SIG-M5 treated with dmso at 0.1 percent for 504 hours (cell line): ENCODE data around the gene TEX28.
"Not testable (repeated sequence)": the region's sequence is repeated elsewhere in the genome, so short reads cannot be mapped to it uniquely, and the experiment has no call there.

Experiments used
- DNase-seq: peaks from one replicate; lab custom pipeline; 2025; ENCODE audit not compliant: unreplicated experiment; lab: John Stamatoyannopoulos, UW

TEX28 gene

DNA sequence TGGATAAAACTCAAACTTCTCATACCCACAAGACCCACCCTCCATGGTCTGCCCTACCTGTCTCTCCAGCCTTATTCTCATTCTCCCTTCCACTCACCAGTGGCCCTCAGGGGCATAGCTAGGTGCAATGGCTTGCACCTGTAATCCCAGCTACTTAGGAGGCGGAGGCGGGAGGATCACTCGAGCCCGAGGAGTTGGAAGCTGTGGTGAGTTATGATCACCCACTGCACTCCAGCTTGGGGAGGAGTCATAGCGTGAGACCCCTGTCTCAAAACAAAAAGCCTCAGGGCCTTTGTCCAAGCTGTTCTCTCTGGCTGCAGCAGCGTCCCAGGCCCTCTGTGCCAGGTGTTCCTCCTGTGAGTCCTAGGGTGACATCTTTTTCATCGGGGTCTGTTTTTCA is 17.2 kb upstream of the TEX28 start:
- DNase-seq: no peak

DNA sequence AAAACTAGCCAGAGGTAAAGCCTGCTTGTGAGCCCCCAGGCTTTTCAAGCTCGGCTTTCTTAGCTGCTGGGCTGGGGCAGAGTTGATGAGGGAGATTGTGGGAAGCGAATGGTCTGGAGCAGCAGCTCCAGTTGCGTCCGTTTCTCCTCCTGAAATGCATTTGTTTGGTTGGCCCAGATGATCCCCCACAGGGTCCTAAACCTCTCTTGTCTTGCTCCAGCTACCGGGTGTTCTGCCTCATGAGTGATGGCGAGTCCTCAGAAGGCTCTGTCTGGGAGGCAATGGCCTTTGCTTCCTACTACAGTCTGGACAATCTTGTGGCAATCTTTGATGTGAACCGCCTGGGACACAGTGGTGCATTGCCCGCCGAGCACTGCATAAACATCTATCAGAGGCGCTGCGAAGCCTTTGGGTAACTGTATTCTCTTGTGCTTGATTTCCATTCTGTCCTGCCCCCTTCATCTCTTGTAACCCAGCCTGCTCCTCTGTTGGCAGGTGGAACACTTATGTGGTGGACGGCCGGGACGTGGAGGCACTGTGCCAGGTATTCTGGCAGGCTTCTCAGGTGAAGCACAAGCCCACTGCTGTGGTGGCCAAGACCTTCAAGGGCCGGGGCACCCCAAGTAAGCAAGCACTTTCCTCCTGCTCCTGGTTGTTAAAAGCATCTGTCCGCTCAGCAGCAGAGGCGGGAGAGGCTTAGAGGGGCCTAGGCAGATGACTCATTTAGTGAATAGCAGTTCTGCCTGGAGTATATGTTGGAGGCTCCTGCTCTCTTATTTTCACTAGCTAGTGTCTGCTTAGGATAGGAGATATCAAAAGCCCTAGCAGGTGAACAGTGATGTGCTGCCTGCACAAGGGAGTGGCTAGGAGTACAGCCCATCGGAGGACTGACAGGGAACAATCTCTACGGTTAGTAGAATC is 16.0 kb upstream of the TEX28 start:
- no peak for DNase-seq

DNA sequence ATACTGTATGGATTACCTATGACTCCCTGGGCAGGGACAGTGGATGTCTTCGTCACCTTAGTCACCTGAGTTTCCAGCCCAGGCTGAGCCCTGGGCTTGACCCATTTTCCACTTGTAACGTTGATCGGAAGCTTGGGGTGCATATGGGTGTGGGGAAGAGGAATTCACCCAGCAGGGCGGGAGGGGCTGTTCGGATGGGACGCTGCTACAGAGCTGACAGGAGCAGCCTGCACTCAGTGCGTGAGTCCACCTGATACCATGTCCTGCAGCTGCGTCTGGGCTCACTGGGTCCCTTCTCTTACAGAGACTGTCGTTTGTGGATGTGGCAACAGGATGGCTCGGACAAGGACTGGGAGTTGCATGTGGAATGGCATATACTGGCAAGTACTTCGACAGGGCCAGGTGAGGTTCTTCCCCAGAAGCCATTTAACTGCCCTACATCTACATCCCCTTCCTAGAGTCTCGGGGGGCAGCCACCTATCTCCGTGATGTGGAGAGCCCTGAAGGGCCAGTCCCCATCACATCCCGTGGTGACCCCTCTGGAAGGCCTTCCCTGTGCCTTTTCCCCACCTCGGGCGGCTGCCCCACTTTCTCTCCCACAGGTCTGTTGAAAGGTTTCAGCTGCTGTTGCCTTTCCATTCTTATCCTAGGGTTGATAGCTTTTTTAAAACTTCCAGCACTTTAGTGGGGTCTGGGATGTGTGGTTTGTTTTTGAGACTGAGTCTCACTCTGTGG is 14.3 kb upstream of the TEX28 start:
- DNase-seq: no peak

DNA sequence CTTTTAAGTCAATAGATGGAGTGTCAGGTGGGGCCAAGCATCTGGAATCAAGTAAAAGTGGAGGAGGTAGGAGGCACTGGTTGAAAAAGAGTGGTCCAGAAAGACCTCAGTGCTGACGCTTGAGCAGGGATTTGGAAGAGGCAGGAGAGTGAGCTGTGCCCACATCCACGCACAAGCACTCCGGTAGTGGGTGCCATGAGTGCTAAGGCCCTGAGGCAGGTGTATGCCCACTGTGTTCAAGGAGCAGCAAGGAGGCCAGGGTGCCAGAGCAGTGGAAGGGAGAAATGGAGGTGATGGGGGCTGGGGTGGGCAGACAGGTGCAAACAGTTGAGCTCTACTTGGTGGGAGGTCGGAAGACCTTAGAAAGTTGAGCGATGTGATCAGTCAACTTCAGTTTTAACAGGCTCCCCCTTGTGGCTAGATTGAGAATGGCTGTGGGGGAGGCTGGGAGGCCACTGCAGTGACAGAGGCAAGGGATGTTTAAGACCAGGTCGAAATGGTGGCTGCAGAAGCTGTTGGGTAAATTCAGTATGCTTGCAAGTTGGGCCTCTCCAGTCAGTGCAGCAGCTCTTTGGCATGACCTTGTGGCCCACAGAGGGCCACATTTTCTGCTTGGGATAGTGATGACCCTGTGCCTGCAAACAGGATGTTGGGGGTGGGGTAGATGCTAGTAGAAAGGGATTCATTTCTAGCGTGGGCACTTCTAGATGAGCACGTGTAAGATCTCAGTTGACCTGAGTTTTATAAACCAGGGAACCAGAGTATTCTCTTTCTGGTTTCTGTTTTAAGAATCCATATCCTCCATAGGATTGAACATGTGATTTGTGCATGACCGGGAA is 13.4 kb upstream of the TEX28 start:
- DNase-seq: peak; percentile 40

DNA sequence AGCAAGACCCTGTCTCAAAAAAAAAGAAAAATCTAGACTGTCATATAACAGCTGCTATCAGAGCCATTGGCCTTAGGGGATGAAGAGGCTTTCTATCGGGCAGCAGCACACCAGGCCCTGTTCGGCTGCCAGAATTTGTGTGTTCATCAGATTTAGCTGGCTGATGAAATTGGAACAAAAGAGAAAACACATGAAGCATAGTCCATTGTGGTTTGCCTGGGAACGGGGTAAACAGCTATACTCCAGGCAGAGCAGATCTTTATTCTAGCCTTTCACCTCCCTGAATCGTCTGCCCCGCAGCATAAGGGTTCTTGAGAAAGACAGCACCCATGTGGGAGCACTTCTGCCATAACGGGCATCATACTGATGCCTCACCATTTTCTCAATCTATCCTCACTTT is 12.3 kb upstream of the TEX28 start:
- DNase-seq: no peak

DNA sequence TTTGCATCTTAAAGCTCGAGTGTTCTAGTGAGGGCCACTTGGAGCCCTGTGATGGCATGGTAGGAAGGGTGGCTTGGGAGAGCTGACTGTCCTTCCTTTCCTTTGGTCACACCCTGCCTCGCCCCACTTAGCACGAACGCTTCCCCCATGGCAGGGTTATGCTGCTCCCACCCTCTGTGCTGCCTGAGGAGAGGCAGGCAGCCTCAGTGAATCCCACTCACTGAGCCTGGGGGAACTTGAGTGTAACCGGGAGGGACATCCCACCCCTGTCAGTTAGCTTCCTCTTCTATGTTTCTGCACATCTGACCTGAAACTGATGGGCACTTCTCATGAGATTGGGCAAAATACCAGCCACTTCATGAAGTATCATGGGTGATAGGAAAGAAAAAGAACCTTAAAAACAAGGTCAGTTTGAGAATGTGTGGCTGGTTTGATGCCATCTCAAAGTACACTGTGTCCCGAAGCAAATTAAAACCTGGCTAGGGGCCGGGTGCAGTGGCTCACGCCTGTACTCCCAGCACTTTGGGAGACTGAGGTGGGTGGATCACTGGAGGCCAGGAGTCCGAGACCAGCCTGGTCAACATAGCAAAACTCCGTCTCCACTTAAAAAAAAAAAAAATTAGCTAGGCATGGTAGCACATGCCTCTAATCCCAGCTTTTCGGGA is 10.7 kb upstream of the TEX28 start:
- no peak for DNase-seq

DNA sequence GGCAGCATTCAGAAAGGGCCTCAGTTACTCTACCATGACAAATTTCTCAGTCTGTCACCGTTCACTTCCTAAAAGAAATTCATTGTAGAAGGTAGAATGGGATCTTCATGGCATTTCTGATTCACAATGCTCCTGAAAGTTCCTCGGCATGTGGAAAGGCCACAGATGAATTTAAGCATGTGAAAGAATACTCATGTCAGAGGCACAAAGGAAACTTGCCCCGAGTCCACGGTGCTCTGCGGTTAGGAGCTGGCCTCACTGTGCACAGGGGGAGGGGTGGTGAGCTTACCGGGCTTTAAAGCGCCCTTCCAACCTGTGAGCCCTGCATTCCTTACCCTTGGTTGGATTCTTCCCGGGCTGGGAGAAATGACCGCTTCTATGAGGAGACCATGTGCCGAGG is 9.9 kb upstream of the TEX28 start:
- DNase-seq: no peak

DNA sequence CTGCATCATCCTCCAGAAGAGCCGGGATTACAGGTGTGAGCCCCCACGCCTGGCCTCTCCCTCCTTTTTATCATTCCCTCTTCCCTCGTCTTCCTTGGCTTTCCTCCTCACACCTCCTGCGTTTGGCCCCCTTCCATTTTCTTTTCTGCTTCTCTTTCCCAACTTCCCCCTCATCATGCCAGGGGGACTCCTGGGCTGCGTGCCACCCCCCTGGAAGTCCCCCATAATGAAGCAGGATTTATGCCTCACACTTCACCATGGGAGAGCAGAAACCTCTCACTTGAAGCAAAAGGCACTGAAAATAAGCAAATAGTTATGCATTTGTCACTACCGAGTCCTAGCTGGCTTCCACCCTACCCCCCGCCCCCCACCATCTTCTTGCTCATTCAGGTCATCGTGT is 8.6 kb upstream of the TEX28 start:
- DNase-seq: no peak

DNA sequence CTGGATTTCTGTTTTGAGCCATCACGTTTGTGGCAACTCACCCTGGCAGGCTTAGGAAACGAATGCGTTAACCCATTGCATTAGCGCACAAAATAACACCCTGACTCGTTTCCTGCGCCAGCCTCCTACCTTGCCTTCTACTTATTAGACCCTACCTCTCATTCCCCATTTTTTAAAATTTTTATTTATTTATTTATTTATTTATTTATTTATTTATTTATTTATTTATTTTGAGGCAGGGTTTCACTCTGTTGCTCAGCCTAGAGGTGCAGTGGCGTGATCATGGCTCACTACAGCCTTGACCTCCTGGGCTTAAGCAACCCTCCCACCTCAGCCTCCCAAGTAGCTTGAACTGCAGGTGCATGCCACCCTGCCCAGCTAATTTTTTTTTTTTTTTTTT is 8.1 kb upstream of the TEX28 start:
- not testable (repeated sequence) for DNase-seq

DNA sequence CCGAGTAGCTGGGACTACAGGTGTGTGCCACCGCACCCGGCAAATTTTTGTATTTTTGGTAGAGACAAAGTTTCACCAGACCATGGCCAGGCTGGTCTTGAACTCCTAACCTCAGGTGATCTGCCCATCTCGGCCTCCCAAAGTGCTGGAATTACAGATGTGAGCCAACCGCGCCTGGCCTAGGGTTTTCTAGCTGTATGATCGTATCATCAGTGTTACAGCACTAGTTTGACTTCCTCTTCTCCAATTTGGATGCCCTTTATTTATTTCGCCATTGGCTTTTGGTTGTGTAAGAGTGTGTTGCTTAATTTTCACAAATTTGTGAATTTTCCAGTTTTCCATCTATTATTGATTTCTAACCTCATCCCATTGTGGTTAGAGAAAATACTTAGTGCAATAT is 5.9 kb upstream of the TEX28 start:
- DNase-seq: peak; percentile 78

DNA sequence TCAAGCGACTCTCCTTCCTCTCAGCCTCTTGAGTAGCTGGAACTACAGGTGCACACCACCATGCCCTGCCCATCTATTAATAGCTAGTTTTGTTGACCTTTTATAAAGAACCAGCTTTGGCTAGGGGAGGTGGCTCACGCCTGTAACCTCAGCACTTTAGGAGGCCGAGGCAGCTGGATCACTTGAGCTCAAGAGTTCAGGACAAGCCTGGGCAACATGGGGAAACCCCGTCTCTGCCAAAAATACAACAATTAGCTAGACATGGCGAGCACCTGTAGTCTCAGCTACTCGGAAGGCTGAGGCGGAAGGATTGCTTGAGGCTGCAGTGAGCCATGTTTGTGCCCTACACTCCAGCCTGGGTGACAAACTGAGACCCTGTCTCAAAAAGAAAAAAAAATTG is 3.4 kb upstream of the TEX28 start:
- DNase-seq: no peak

DNA sequence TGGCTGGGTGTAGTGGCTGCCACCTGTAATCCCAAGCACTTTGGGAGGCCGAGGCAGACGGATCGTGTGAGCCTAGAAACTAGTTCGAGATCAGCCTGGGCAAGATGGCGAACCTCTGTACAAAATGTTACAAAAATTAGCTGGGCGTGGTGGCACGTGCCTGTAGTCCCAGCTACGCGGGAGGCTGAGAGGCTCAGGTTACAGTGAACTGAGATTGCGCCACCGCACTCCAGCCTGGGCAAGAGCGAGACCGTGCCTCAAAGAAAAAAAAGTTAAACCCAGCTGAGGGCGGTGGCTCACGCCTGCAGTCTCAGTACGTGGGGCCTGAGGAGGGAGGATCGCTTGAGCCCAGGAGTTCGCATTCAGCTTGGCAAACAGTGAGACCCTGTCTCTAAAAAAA is 1.8 kb upstream of the TEX28 start:
- DNase-seq: no peak

DNA sequence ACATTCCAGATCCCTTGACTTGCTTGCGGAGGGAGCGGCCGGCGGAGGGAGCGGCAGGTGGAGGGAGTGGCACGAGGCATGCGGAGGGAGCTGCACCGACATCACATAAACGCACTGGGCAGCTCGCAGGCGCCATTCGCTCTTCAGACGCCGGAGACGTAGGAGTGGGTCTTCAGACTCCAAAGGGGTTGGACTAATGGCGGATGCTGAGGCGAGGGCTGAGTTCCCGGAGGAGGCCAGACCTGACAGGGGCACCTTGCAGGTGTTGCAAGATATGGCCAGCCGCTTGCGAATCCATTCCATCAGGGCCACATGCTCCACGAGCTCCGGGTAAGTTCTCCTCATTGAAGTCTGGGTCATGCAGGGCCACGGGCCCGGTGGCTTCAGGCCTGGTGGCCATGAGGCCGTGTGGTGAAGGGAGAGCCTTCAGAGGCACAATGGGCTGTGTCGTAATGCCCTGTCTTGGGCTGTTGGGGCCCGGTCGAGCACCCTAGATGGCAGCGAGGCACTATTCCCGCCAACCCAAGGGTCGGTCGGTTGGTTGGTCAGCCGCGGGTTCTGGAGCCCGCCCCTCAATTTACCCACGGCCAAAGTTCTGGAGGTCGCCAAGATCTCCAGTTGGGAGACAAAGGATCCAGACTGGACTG is 863 bp upstream of the TEX28 start, which contains the start of gene TKTL1:
Gene TKTL1 (plus strand): TSS at position 132 of the 647 bp plus-strand sequence. CDS start 65 bp downstream, at position 197.
- no peak for DNase-seq

DNA sequence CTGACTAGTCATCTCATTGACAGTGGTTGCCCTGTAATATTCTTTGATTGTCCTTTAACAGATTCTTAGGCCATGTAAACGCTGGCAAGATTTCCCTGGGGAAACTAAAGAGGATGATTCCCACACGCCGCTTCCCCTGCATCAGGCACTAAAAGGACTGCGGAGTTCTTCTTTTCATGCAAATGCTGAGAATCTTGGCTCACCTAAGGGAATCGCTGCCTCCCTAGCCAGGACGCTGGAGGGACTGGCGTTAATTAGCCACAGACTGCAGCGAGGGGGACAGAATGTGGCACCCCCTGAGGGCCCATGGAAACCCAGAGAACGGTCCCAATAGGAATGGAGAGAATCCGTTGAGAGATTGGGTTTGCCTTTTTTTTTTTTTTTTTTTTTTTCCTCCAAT is 8.5 kb downstream of the TEX28 start:
- not testable (repeated sequence) for DNase-seq

DNA sequence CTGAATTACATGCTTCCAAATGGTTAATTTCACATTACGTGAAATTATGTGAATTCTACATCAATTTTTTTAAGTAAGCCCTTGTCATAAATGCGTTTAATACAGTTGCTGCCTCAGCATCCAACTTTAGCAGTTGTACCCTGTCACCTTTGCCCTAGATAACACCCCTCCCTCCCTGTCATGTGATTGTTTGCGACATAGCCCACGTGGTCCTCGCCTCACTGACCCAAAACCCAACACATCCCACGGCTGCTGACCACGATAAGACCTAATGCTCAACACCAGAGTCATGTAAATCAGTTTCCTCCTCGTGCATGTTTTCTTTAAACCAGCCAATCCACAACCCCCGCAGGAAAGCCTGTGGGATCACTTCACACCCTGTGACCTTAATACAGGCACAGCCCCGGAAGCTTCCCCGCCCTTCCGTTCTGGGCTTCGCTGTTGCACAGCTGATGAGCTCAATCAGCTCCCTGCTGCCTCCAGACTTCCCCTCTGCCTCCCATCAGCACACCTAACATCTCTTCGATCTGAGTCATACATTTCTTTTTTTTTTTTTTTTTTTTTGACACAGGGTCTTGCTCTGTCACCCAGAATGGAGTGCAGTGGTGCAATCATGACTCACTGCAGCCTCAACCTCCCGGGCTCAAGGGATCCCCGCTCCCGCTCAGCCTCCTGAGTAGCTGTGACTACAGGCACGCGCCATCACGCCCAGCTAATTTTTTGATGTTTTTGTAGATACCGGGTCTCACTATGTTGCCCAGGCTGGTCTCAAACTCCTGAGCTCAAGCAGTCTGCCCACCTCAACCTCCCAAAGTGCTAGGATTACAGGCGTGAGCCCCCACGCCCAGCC is 10.2 kb downstream of the TEX28 start:
- not testable (repeated sequence) for DNase-seq

DNA sequence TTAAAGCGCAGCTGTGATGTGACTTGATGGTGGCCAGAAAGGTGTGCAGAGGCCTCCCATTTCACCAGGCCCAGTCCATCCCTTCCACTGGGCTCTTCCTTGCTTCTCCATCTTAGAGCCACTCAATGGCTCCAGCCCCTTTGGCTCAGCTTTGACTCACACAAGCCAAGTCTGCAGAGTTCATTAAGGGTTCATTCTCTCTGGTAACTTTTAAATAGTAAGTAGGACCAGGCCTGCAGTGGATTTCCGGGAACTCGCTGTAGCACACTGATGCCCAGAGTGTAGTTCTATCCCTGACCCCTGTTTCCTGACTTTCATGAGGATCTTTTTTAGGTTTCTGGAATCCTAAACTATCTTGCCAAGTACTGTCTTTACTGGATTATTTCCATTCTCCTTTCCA is 25.7 kb downstream of the TEX28 start:
- DNase-seq: not testable (repeated sequence)

DNA sequence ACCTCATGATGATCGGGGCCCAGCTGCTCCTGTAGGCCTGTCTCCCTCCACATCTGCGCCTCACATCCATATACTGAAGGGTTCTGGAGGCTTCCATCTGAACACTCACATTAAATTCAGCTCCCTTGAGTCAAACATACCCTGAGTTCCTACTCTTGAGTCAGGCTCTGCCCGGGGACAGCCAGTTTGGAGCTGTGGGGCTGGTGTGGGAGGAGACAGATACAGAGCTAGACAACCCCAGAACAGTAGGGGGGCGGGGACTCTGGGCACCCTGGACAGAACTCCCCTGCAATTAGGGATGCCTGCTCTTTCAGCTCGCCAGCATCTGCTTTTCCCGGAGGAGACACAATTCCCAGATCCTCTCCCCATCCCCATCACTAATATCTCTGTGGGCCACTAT is 31.9 kb downstream of the TEX28 start:
- DNase-seq: not testable (repeated sequence)

DNA sequence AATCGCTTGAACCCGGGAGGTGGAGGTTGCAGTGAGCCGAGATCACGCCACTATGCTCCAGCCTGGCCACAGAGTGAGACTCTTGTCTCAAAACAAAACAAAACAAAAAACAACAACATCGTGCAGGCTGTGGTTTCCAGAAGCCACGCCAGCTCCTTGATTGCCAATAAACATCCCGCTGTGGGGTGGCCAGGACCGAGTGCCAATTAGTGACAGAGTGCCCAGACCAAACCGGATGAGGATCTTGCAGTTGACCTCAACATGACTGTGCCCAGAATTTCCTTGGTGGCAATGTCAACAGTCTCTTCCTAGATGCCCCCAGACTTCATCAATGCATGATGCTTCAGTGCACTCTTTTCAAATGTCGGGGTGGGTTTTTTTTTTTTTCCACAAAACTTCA is 36.2 kb downstream of the TEX28 start:
- not testable (repeated sequence) for DNase-seq

DNA sequence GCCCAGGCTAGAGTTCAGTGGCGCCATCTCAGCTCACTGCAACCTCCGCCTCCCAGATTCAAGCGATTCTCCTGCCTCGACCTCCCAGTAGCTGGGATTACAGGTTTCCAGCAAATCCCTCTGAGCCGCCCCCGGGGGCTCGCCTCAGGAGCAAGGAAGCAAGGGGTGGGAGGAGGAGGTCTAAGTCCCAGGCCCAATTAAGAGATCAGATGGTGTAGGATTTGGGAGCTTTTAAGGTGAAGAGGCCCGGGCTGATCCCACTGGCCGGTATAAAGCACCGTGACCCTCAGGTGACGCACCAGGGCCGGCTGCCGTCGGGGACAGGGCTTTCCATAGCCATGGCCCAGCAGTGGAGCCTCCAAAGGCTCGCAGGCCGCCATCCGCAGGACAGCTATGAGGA is 37.6 kb downstream of the TEX28 start, which contains the start of gene OPN1MW3:
Gene OPN1MW3 (plus strand): TSS at position 301 of the 400 bp plus-strand sequence. CDS start 38 bp downstream, at position 339.
- not testable (repeated sequence) for DNase-seq
